HepG2 (cell line): Measurements from ENCODE around the gene PLA2G7. TPM values are rescaled to one million over a fixed set of nuclear protein-coding genes. Genes with fewer than 3 reads are reported as not detected.
A peak's percentile ranks its signal among the peaks of the same experiment; 100 is the strongest.

Source experiments
- ATAC-seq: fragments of 200-7000 bp; cut with Tn5 transposase; 3 replicates; pipeline ENCODE4 v1.9.1; 2020; ENCODE audit warnings: mild to moderate bottlenecking, moderate library complexity
- BruUV-seq: library from RNA; stranded (reverse); fragments of 400-500 nt; replicated peaks from 2 replicates; lab custom pipeline; 2021; lab: Mats Ljungman, UMichigan
- CTCF ChIA-PET: fragments of 300-600 bp; formaldehyde crosslinking; extraction: SDS; loops from one replicate; lab custom pipeline; 2021; ENCODE audit warnings: low total read pairs, inconsistent platforms, low intra/inter-chr PET ratio; lab: Yijun Ruan, JAX
- POLR2A ChIA-PET: fragments of 350-600 bp; sonication (Branson Sonifier 250); formaldehyde crosslinking; loops from one replicate; lab custom pipeline; 2020; ENCODE audit warnings: antibody characterized with exemption, inconsistent platforms; lab: Yijun Ruan, JAX
- DNase-seq: peaks from one replicate; pipeline ENCODE4 v3.0.0-alpha.2; 2015; ENCODE audit warnings: low spot score
- FAIRE-seq: peaks from 3 replicates; lab custom pipeline; 2011; peaks lifted over from hg19 to GRCh38; lab: Jason Lieb, UNC
- H2AFZ ChIP-seq: one replicate; pipeline ENCODE4 v1.6.1; 2011; ENCODE audit warnings: low read length, inconsistent platforms
- H3K27ac ChIP-seq: fragments of 300-600 bp; 3 replicates; pipeline ENCODE4 v1.8.0; 2011; ENCODE audit warnings: mixed run types, mild to moderate bottlenecking, mixed read lengths, low read length, inconsistent platforms; ENCODE audit not compliant: insufficient read depth; ENCODE audit errors: extremely low read length
- H3K27me3 ChIP-seq, 2 experiments: fragments of 200-600 bp in 1 of 2; 2 replicates in 1 of 2; 3 replicates in 1 of 2; pipeline versions ENCODE4 v1.6.0 to v1.8.0; 2011; ENCODE audit warnings: low read length in 2 of 2, mild to moderate bottlenecking in 2 of 2, moderate library complexity in 2 of 2, inconsistent platforms in 1 of 2; ENCODE audit not compliant: insufficient read depth in 2 of 2, control insufficient read depth in 1 of 2
- H3K36me3 ChIP-seq, 2 experiments: fragments of 200-600 bp in 1 of 2; replicated peaks in 1 of 2; 2 replicates in 1 of 2; 3 replicates in 1 of 2; pipeline versions ENCODE4 v1.5.1 to v1.8.0; 2011; ENCODE audit warnings: low read length in 2 of 2, inconsistent platforms in 1 of 2; ENCODE audit not compliant: insufficient read depth in 2 of 2, control insufficient read depth in 1 of 2
- H3K4me1 ChIP-seq: 2 replicates; pipeline ENCODE4 v1.5.1; 2012; ENCODE audit warnings: low read length, inconsistent platforms; ENCODE audit not compliant: insufficient read depth
- H3K4me2 ChIP-seq: 2 replicates; pipeline ENCODE4 v1.6.0; 2011; ENCODE audit warnings: low read depth, low read length, inconsistent platforms
- H3K4me3 ChIP-seq, 3 experiments: fragments of 200-600 bp in 1 of 3; sonication (generic), shearing (Covaris generic) in 1 of 3; replicated peaks in 1 of 3; 2 replicates each; pipeline ENCODE4 v1.5.1; 2011 to 2016; ENCODE audit warnings: low read length in 3 of 3, inconsistent platforms in 2 of 3, low read depth in 2 of 3, mild to moderate bottlenecking in 2 of 3, control low read depth in 1 of 3, mixed read lengths in 1 of 3; ENCODE audit not compliant: insufficient read depth in 1 of 3
- H3K79me2 ChIP-seq: one replicate; pipeline ENCODE4 v1.6.1; 2011; ENCODE audit warnings: low read length, inconsistent platforms; ENCODE audit not compliant: insufficient read depth
- H3K9ac ChIP-seq: 2 replicates; pipeline ENCODE4 v1.6.0; 2011; ENCODE audit warnings: mild to moderate bottlenecking, low read depth, low read length, inconsistent platforms; ENCODE audit not compliant: insufficient read depth
- H3K9me3 ChIP-seq: 2 replicates; pipeline ENCODE4 v1.5.1; 2012; ENCODE audit warnings: mild to moderate bottlenecking, low read length
- H4K20me1 ChIP-seq: 2 replicates; pipeline ENCODE4 v1.6.0; 2011; ENCODE audit warnings: inconsistent platforms, mild to moderate bottlenecking, low read length, moderate library complexity; ENCODE audit not compliant: insufficient read depth
- AFF4 ChIP-seq: sonication (generic); formaldehyde crosslinking; IDR thresholded peaks from 2 replicates; pipeline ENCODE4 v1.4.0; 2020; ENCODE audit warnings: missing genetic modification reagents
- ATF7 ChIP-seq, 2 experiments: fragments of 450-650 bp in 1 of 2; sonication (generic) in 1 of 2; formaldehyde crosslinking in 1 of 2; IDR thresholded peaks; 2 replicates each; pipeline versions ENCODE4 v1.4.0 to v1.6.1; 2016 to 2020; ENCODE audit warnings: antibody characterized with exemption in 1 of 2, mild to moderate bottlenecking in 1 of 2, missing genetic modification reagents in 1 of 2
- CREB1 ChIP-seq, 2 experiments: fragments of 450-650 bp in 1 of 2; IDR thresholded peaks; 2 replicates each; pipeline ENCODE4 v1.6.1; 2016 to 2017; ENCODE audit warnings: control low read depth in 1 of 2, mild to moderate bottlenecking in 1 of 2, missing compliant biosample characterization in 1 of 2, missing genetic modification characterization in 1 of 2
- HOXA5 ChIP-seq: sonication (generic); formaldehyde crosslinking; IDR thresholded peaks from 2 replicates; pipeline ENCODE4 v1.4.0; 2020; ENCODE audit warnings: missing genetic modification reagents
- MXI1 ChIP-seq: IDR thresholded peaks from 3 replicates; pipeline ENCODE4 v1.6.1; 2012; ENCODE audit warnings: low read depth, low read length, inconsistent platforms, borderline replicate concordance
- ZMYM2 ChIP-seq: sonication (generic); formaldehyde crosslinking; IDR thresholded peaks from 2 replicates; pipeline ENCODE4 v1.8.0; 2022; ENCODE audit warnings: mild to moderate bottlenecking, missing genetic modification reagents
- WGBS: methylation state at CpG from one replicate; pipeline ENCODE4 v1.1.6; 2017; ENCODE audit warnings: low lambda C conversion rate; 5-methylcytosine and 5-hydroxymethylcytosine counted together
- in situ Hi-C: cut with HindIII; loops from 2 replicates; pipeline ENCODE4 v1.10.0; 2017; ENCODE audit warnings: low pct_unique_long_range_greater_than_20kb; ENCODE audit not compliant: extremely low pct_ligation_motif_present
- intact Hi-C: fragments of 100-400 bp; cut with micrococcal nuclease; formaldehyde crosslinking; loops from one replicate; pipeline ENCODE4 v1.10.0; 2022; ENCODE audit not compliant: unreplicated experiment
- polyA plus RNA-seq, 8 experiments: library from polyadenylated mRNA; depleted of rRNA in 3 of 8; stranded (reverse) in 7 of 8; unstranded in 1 of 8; fragments of >200 nt; fragmentation: Illumina TruSeq in 4 of 8; extraction: Trizol in 4 of 8; gene quantifications; 2 replicates each; pipeline versions ENCODE4 v1.2.1 to v1.2.3, GENCODE V29; 2011 to 2016; ENCODE audit warnings: low read depth in 4 of 8, missing spikeins in 1 of 8, mixed read lengths in 1 of 8; ENCODE audit not compliant: insufficient read depth in 1 of 8
- total RNA-seq, 5 experiments: library from RNA; depleted of rRNA; stranded (reverse); fragments of >200 nt; fragmentation: Illumina TruSeq; extraction: Trizol; gene quantifications; 2 replicates each; pipeline ENCODE4 v1.2.3, GENCODE V29; 2016; ENCODE audit warnings: low read depth in 1 of 5

Gene PLA2G7
- total and polyA plus RNA-seq, 2 of the 13 experiments (the other 11 are each of a cell fraction or from before 2014, with no cell fraction given) = not detected

GRCh38 chr6:46690141-46690755 is 44.9 kb downstream of the PLA2G7 start (continued):
- TF ChIP-seq HOXA5 (CRISPR knock-in tag) (no peak), ZMYM2 (no peak), AFF4 (CRISPR knock-in tag) (no peak)

DNA sequence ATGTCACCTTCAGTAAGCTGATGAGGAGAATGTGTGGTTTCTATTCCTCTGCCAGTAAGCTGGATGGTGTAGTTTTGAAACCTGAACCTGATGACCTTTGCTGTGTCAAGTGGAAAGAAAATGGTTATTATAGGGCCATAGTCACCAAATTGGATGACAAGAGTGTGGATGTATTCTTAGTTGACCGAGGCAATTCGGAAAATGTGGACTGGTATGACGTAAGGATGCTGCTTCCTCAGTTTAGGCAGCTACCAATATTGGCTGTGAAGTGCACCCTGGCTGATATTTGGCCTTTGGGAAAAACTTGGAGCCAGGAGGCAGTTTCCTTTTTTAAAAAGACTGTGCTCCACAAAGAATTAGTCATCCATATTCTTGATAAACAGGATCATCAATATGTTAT is 45.5 kb downstream of the PLA2G7 start:
- intact Hi-C loops = loop anchor here (10.0 kb wide), 1 partner anchor 95 kb away; no protein-coding TSS in a partner anchor
- Histone ChIP-seq H4K20me1 (no peaks in the 10 kb centered on the region), H3K9me3 (no peaks in the 10 kb centered on the region), H3K4me2 (no peak overlapping the region), H3K27me3 (no peaks in the 10 kb centered on the region), H3K79me2 (no peaks in the 10 kb centered on the region), H3K9ac (no peak overlapping the region), H3K4me3 (no peak overlapping the region), H3K36me3 (no peaks in the 10 kb centered on the region), H3K27ac (no peak overlapping the region), H2AFZ (no peak overlapping the region), H3K4me1 (no peaks in the 10 kb centered on the region)
- in situ Hi-C loops = no loop called here
- POLR2A ChIA-PET = no interaction called here
- WGBS = 2% methylated on average over 3 of the region's 3 CpGs
- FAIRE-seq (no peak), ATAC-seq (no peak), DNase-seq (no peak)
- BruUV-seq = no TSS peak
- CTCF ChIA-PET = no interaction called here
- TF ChIP-seq ATF7 (IDR thresholded peaks at IDR 0.05) = 0 out of 2 replicates have a peak, but pooled peaks have one; percentile 39
- no peak for TF ChIP-seq ATF7 (CRISPR knock-in tag; IDR thresholded peaks at IDR 0.05)
- no peak for TF ChIP-seq MXI1
- peak; percentile 66 for TF ChIP-seq CREB1 (IDR thresholded peaks at IDR 0.05)
- no peak for TF ChIP-seq CREB1 (CRISPR knock-in tag; IDR thresholded peaks at IDR 0.05)
